Epithelial cell of proximal tubule (primary cell): ENCODE data around the gene DCDC1. TPM values are rescaled to one million over a fixed set of nuclear protein-coding genes. Genes with fewer than 3 reads are reported as not detected.
A peak's percentile ranks its signal among the peaks of the same experiment; 100 is the strongest.

Source experiments
- DNase-seq: peaks from one replicate; pipeline ENCODE4 v3.0.0-alpha.2; 2011; ENCODE audit warnings: low read depth
- H3K4me3 ChIP-seq: 2 replicates; pipeline ENCODE4 v1.5.1; 2011; ENCODE audit warnings: low read depth, mild to moderate bottlenecking, low read length
- total RNA-seq: library from RNA; depleted of rRNA; stranded (reverse); fragments of >200 nt; gene quantifications from 2 replicates; pipeline ENCODE4 v1.2.3, GENCODE V29; 2015
- TF ChIP-seq, protein P1 (sequence below): conservative IDR thresholded peaks from 2 replicates; pipeline ENCODE4 v1.5.1; 2012; ENCODE audit warnings: low read depth, mild to moderate bottlenecking, low read length

The DCDC1 gene
- total RNA-seq, 1 donor from 2014 or later: 0.12 TPM

DNA sequence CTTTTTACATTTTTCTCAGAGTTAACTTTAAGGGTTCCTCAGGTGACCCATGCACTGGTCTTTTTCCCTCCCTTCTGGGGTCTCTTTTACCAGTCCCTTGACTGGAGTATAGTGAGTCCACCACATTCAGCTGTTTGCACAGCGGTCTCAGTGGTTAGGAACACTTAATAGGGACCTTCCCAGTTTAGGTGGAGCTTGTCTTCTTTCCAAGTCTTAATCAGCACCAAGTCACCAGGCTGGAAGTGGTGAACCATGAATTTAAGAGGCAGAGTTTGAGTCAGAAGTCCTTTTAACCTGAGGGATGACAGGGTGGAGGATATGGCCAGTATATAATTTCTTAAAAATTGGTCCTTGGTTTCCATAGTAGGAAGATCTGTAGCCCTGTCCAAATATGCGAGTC lies 433.7 kb downstream of the DCDC1 start:
- peak; percentile 39 for DNase-seq
- TF ChIP-seq, protein P1, sequence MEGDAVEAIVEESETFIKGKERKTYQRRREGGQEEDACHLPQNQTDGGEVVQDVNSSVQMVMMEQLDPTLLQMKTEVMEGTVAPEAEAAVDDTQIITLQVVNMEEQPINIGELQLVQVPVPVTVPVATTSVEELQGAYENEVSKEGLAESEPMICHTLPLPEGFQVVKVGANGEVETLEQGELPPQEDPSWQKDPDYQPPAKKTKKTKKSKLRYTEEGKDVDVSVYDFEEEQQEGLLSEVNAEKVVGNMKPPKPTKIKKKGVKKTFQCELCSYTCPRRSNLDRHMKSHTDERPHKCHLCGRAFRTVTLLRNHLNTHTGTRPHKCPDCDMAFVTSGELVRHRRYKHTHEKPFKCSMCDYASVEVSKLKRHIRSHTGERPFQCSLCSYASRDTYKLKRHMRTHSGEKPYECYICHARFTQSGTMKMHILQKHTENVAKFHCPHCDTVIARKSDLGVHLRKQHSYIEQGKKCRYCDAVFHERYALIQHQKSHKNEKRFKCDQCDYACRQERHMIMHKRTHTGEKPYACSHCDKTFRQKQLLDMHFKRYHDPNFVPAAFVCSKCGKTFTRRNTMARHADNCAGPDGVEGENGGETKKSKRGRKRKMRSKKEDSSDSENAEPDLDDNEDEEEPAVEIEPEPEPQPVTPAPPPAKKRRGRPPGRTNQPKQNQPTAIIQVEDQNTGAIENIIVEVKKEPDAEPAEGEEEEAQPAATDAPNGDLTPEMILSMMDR: no peak
- no peak overlapping the region for H3K4me3 ChIP-seq

DNA sequence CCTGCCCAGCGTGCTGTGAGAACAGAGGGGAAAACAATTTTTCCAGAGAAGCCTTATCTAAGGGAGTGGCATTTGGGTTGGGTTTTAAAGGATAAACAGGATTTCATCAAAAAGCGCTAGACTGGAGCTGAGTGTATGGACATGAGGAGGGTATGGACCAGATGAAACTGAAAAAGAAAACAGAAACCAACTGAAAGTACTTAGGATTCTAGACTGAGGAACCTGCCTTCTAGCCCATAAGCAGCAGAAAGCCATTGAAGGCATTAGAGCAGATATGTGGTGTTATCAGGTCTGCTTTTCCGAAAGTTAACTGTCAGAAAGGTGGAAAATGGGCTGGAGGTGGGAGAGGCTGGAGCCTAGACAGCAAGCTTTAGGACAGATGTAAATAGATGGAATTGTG lies 443.4 kb downstream of the DCDC1 start:
- no peak for DNase-seq
- H3K4me3 ChIP-seq: no peak overlapping the region
- TF ChIP-seq, protein P1: no peak

DNA sequence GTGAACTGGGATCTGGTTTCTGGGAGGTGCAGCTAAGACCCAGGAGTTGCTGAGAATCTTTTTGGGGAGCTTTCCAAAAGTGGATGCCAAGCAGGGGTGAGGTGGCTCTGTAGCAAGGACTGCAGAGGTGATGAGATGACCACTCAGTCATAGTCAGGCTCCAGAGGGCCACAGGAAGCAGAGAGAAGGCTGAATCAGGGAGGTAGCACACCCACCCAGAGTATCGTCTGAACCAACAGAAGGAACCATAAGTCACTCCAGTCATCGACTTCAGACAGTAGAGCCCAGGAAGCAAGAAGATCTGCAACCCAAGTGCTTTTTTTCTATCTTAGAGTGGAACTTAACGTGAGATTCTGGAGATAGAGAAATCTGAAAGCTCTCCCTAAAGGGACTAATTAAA lies 447.7 kb downstream of the DCDC1 start:
- DNase-seq: no peak
- TF ChIP-seq, protein P1: no peak
- no peak overlapping the region for H3K4me3 ChIP-seq

DNA sequence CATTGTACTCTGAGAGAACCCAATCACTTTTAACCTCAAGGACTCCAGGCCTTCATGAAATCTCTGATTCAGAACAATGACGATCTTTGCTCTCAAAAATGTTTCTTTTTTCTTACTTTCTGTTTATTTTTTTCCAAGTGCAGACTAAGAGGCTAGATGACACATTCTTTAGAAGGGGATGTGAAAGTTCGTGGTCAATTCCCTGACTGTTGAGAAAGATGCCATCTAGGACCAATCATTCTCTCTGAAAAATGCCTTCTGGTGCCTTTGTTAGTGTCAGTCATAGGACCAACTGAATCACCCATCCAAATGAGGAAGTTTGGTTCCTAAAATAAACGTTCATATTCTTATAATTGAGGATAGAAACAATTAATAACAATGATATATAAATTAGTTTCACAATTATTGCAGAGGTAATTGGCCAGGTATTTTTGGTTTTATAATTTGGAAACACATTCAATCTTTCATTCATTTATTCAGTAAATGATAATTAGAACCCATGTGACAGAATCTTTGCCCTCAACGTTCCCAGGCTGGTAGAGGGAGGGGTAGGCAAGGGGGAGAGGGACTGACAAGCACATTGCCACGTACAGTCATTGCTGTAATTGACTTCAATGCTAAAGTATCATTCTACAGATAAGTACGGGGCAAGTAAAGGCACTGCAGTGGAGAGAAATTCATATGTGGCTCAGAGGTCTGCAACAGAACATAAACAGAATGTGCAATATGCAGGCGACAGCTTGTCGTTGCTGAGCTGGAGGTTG lies 450.0 kb downstream of the DCDC1 start:
- no peak overlapping the region for H3K4me3 ChIP-seq
- DNase-seq: peak; percentile 23
- TF ChIP-seq, protein P1: no peak

DNA sequence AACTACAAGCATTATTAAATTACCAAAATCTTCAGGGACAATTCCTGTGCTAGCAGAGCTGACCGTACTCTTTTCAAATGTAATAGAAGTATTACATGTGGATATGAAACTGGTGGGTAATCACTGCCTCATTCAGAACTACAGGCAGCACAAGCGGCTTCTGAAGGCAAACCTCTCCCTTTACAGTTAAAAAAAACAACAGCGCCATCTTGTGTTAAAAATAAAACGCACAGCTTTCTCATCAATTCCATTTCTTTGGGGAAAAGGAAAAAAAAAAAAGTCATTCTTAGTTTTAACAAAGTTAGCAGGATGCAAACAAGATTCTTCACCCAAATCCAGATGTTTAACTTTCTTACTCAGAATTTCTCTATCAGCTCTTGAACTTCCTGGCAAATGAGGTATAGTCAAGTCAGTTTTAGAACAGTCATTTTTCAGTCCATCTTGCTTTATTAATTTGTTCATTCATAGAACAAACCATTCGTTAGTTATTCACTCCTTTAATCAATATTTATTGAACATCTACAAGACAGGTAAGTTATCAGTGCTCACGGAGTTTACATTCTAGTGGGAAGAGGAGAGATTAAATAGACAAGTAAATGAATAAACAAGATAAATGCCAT lies 451.6 kb downstream of the DCDC1 start:
- no peak overlapping the region for H3K4me3 ChIP-seq
- no peak for DNase-seq
- TF ChIP-seq, protein P1: peak; percentile 66

DNA sequence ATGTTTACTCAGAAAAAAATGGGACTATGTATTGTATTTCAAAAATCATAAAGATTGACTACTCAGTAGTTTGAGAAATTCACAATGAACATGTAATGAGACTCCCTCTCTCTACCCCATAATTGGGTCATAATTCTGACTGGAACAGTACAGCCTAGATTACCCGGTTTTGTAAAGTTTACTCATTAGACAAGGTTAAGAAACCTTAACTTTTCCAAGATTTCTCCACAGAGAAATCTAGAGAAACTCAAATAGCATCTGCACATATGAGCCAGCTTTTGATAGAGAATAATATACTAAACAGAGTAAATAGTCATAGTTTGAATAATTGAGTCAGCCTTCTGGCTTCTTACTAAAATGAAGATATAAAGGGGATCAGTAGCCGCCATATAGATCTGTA lies 452.3 kb downstream of the DCDC1 start:
- TF ChIP-seq, protein P1: no peak
- no peak overlapping the region for H3K4me3 ChIP-seq
- no peak for DNase-seq
